Fibroblast of gingiva (primary cell): Measurements from ENCODE around the gene C2CD4C.
A peak's percentile ranks its signal among the peaks of the same experiment; 100 is the strongest.
"Not testable (repeated sequence)": the region's sequence is repeated elsewhere in the genome, so short reads cannot be mapped to it uniquely, and the experiment has no call there.

ENCODE experiments used
- DNase-seq: peaks from one replicate; pipeline ENCODE4 v3.0.0-alpha.2; 2011; ENCODE audit warnings: low read depth

Gene C2CD4C

DNA sequence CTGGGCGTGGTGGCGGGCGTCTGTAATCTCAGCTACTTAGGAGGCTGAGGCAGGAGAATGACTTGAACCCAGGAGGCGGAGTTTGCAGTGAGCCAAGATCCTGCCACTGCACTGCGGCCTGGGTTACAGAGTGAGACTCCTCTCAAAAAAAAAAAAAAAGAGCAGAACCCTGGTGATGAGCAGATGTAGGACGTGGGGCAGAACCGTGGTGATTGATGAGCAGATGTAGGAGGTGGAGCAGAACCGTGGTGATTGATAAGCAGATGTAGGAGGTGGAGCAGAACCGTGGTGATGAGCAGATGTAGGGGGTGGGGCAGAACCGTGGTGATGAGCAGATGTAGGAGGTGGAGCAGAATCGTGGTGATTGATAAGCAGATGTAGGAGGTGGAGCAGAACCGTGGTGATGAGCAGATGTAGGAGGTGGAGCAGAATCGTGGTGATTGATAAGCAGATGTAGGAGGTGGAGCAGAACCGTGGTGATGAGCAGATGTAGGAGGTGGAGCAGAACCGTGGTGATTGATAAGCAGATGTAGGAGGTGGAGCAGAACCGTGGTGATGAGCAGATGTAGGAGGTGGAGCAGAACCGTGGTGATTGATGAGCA lies 28.2 kb downstream of the C2CD4C start:
- DNase-seq = not testable (repeated sequence)

GRCh38 chr19:379796-380195 lies 29.2 kb downstream of the C2CD4C start:
- DNase-seq = no peak

DNA sequence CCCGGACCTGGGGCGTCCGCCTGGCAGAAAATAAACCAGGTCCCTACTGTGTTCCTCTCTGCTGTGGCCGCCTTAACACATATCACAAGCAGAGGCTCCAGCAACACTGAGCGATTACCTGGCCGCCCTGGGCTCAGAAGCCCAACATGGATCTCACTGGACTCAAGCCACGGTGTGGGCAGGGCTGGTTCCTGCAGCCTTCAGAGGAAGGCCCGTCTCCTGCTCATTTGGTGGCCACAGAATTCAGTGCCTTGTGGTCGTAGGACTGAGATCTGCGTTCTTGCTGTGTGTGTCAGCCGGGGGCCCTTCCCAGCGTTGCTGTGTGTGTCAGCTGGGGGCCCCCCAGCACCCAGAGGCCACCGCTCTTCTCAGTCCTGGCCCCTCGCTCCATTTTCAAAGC lies 30.2 kb downstream of the C2CD4C start:
- DNase-seq = no peak

- DNase-seq = no peak
Observed at GRCh38 chr19:377801-378581, 31.0 kb downstream of the C2CD4C start.

- no peak for DNase-seq
Observed at GRCh38 chr19:376111-376470, 32.9 kb downstream of the C2CD4C start.

DNA sequence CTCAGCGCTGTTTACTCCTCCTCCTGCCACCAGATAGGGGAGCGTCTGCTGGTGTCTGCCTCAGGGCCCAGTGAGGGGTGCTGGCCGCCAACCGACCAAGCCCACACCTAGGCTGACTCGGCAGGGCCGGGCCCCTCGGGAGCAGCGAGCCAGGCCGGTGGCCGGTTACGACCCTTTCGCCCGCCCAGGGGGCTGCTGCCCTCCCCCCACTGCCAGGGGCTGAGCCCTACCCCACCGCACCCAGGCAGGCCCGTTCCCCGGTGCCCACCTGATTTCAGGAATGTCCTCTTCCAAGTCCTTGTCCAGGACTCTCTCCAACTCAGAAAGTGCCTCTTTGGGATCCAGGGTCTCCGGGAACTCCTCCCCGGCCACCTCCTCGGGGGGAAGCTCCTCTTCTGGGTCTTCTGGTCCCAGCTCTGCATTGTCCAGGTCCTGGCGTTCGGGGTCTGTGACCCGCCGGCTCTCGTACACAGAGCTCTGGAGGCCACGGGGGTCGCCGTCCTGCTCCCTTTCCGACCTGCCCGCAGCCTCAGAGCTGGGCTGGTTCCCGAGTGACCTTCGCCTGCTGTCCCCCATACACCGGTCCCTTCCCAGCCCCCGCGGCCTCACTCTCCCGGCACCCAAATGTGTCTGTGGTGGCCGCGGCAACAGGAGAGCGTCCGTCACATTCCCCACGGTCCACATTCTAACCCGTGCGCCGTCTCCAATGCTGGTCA lies 33.4 kb downstream of the C2CD4C start:
- DNase-seq = no peak

- DNase-seq = no peak
Observed at GRCh38 chr19:374886-375235, 34.1 kb downstream of the C2CD4C start.

DNA sequence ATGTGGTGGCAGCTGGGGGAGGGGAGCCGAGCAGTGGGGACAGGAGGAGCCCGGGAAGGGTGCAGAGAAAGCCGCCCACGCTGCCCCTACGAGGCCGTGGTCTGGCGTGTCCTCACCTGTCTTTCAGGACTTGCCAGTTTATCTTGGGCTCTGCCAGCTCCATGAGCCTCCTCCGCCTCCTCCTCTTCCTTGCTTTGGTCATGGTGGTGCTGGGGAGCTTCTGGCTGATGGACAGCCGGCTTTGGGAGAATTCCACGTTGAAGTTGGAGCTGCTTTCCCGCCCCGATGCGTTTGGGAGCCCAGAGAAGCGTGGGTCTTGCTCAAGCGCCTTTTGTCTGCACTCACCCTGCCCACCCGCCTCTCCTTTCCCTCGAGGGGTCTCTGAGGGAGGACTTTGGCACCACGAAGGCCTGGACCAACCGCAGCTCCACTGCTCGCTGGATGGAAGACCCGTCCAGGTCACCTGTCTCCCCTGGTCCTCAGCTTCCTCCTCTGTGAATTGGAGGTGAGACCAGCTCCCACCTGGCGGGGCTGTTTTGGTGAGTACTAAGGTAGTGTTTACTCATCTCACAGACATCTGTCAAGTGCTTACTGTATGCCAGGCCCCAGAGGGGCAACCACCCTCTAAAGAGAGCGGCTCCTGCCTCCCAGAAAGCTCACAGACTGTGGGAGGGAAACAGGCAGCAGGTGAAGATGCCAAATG lies 34.6 kb downstream of the C2CD4C start:
- no peak for DNase-seq

- no peak for DNase-seq
Observed at GRCh38 chr19:373391-374182, 35.4 kb downstream of the C2CD4C start.

DNA sequence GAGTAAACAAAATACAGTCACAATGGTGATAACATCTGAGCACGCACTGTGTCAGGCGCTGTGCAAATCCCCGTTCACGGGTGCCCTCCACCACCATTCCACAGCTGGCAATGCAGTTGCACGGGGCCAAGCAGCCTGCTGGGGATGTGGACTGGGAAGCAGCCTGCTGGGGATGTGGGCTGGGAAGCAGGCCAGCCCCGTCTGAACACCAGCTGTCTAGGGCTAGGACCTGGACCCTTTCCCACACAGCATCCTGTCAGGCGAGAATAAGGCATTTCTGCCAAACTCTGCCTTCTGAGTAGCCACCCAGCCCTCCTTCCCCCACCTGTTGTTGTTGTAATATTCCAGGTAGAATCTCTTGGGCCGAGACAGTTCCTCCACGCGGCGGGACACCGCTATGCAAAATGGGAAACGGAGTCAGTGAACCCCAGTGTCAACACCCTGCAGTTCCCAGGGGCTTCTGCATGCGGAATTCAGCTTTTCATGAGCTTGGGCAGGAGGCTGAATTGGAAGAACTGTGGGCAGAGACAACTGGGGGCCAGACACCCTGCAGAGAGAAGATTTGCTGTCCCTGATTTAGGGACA lies 36.5 kb downstream of the C2CD4C start:
- DNase-seq = peak; percentile 81

GRCh38 chr19:371501-372168 lies 37.3 kb downstream of the C2CD4C start:
- no peak for DNase-seq

DNA sequence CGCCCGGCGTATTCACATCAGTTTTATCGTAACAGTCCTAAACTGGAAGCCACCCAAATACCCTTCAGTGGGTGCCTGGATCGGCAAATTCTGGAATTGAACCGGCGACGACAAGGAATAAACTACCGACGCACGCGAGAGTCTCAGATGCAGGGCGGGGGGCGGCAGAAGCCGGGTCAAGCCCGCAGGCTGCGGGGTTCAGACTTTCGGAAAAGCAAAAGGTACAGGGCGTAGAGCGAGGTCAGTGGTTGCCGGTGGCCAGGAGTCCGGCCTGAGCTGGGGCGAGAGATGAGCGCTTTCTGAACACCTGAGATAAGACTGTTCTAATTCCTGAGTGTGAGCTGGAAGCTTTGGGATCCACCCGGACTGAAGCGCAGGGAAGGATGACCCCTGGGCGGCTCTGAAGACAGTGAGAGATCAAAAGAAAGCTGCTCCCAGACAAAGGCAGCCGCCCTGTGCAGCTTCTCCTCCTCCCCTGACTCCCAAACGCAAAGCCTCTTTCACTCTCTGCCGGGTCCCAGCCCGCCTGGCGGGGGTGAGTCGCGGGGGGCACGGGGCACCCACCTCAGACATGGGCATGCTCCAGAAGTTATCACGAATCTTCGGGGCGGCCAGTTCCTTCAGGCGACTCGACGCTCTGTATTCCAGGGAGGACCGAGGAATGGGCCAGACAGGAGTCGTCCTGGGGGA lies 38.2 kb downstream of the C2CD4C start:
- no peak for DNase-seq

DNA sequence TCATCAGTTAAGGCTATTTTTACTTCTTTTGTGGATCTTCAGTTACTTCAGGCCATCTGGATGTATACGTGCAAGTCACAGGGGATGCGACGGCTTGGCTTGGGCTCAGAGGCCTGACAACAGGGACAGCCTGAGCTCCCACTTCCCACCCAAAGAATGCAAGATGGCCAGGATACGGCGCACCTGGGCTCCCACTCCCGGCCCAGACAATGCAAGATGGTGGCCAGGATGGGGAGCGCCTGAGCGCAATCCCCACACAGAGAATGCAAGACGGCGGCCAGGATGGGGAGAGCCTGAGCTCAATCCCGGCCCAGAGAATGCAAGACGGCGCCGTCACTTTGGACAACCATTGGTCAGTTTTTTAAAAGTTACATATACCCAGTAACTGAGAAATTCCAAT lies 39.1 kb downstream of the C2CD4C start:
- no peak for DNase-seq

- no peak for DNase-seq
Observed at GRCh38 chr19:369256-369655, 39.7 kb downstream of the C2CD4C start.

DNA sequence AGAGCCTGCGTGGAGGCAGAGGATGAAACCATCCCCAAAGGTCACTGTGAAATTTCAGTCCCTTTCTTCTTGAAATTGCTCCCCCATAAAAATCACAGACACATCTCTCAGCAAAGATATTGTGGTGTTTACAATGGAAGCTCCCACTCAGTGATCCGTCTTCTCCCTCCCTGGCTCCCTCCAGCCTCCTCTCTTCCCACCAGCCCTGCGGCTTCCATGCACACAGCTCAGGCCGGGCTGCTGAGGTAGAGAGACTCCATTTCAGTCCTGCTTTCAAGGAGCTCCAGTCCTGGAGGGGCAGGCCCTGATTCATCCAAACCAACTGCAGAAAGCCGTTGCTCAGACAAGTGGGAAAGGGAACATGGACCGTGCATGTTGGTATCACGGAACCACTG lies 40.3 kb downstream of the C2CD4C start:
- DNase-seq = no peak

- DNase-seq = no peak
Observed at GRCh38 chr19:367963-368629, 40.9 kb downstream of the C2CD4C start.

DNA sequence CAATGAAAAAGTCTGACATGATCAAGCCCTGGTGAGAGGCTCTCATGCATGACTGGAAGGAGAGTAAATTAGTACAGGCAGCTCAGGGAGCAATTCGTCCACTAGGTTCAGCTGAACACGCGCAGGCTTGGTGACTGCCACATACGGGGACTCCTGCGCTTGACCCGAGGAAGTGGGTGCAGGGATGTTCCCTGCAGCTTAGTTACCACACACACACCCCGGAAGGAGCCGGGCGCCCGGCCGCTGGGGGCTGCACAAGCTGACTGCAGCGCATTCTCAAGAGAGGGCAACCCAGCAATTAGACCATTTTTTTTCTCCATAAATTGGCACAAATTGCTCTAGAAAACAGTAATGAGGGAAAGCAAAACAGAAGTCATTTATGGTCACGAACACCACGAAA lies 41.4 kb downstream of the C2CD4C start:
- no peak for DNase-seq

GRCh38 chr19:366951-367350 lies 42.0 kb downstream of the C2CD4C start:
- DNase-seq = no peak

DNA sequence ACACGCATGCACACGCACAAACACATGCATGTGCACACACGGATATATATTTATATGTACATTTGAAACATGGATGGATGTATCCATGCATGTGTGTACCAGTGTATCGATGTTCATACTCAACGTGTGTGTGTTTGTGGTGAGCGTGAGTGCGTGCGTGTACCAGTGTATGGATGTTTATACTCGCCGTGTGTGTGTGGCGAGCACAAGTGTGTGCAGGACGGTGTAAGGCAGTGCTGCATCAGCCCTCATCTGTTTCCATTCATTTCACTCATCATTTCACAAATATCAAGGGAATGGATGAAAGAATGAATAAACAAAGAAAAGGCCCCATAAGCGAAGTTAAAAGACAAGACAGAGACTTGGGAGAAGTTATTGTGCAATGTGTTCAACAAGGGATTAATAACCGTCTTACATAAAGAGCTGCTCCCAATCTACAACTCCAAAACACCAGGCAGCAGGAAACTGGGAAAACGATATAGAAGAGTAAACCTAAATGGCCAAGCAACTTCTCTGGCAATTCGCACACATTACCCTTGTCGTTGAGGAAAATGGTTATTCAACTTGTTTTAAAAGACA lies 42.7 kb downstream of the C2CD4C start:
- DNase-seq = no peak
